Ishikawa (cell line): Measurements from ENCODE around the gene ERGIC2.

Source experiments
- EGR1 ChIP-seq: IDR thresholded peaks from 2 replicates; pipeline ENCODE4 v1.6.1; 2012
- EP300 ChIP-seq: IDR thresholded peaks from 2 replicates; pipeline ENCODE4 v1.6.1; 2012; ENCODE audit warnings: borderline replicate concordance
- FOXM1 ChIP-seq: IDR thresholded peaks from 2 replicates; pipeline ENCODE4 v1.6.1; 2012; ENCODE audit warnings: low read depth, borderline replicate concordance
- RAD21 ChIP-seq: IDR thresholded peaks from 2 replicates; pipeline ENCODE4 v1.6.1; 2012; ENCODE audit warnings: low read depth
- TAF1 ChIP-seq: IDR thresholded peaks from 2 replicates; pipeline ENCODE4 v1.6.1; 2012; ENCODE audit warnings: low read depth, mild to moderate bottlenecking
- TEAD4 ChIP-seq: IDR thresholded peaks from 2 replicates; pipeline ENCODE4 v1.6.1; 2012
- USF1 ChIP-seq: IDR thresholded peaks from 2 replicates; pipeline ENCODE4 v1.6.1; 2012
- ZBTB7A ChIP-seq: IDR thresholded peaks from 2 replicates; pipeline ENCODE4 v1.6.1; 2012; ENCODE audit warnings: low read depth
- TF ChIP-seq, protein P1 (sequence below): IDR thresholded peaks from 2 replicates; pipeline ENCODE4 v1.6.1; 2012; ENCODE audit warnings: low read depth, mild to moderate bottlenecking
- TF ChIP-seq, protein P2 (sequence below): IDR thresholded peaks from 2 replicates; pipeline ENCODE4 v1.6.1; 2012

- TF ChIP-seq EGR1 = no peak
- no peak for TF ChIP-seq ZBTB7A
- no peak for TF ChIP-seq TEAD4
- TF ChIP-seq RAD21 = no peak
- no peak for TF ChIP-seq TAF1
- TF ChIP-seq, protein P1, sequence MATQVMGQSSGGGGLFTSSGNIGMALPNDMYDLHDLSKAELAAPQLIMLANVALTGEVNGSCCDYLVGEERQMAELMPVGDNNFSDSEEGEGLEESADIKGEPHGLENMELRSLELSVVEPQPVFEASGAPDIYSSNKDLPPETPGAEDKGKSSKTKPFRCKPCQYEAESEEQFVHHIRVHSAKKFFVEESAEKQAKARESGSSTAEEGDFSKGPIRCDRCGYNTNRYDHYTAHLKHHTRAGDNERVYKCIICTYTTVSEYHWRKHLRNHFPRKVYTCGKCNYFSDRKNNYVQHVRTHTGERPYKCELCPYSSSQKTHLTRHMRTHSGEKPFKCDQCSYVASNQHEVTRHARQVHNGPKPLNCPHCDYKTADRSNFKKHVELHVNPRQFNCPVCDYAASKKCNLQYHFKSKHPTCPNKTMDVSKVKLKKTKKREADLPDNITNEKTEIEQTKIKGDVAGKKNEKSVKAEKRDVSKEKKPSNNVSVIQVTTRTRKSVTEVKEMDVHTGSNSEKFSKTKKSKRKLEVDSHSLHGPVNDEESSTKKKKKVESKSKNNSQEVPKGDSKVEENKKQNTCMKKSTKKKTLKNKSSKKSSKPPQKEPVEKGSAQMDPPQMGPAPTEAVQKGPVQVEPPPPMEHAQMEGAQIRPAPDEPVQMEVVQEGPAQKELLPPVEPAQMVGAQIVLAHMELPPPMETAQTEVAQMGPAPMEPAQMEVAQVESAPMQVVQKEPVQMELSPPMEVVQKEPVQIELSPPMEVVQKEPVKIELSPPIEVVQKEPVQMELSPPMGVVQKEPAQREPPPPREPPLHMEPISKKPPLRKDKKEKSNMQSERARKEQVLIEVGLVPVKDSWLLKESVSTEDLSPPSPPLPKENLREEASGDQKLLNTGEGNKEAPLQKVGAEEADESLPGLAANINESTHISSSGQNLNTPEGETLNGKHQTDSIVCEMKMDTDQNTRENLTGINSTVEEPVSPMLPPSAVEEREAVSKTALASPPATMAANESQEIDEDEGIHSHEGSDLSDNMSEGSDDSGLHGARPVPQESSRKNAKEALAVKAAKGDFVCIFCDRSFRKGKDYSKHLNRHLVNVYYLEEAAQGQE = no peak
- no peak for TF ChIP-seq EP300
- TF ChIP-seq FOXM1 = no peak
- no peak for TF ChIP-seq USF1
- TF ChIP-seq, protein P2, sequence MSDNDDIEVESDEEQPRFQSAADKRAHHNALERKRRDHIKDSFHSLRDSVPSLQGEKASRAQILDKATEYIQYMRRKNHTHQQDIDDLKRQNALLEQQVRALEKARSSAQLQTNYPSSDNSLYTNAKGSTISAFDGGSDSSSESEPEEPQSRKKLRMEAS = no peak
Observed at GRCh38 chr12:29427964-29428363, 47.0 kb upstream of the ERGIC2 start.
